ENCODE measurements around the gene DDX59.

- TF ChIP-seq CTCF (tag by site-specific recombination; IDR thresholded peaks at IDR 0.05): no peak
- no peak for TF ChIP-seq ZNF501 (tag by site-specific recombination; IDR thresholded peaks at IDR 0.05)
- TF ChIP-seq ZNF239 (tag by site-specific recombination; IDR thresholded peaks at IDR 0.05): no peak
- TF ChIP-seq ZSCAN16 (tag by site-specific recombination; IDR thresholded peaks at IDR 0.05): no peak
- no peak for TF ChIP-seq TCF7L2 (IDR thresholded peaks at IDR 0.05; ENCODE audit: borderline replicate concordance, low read depth, low read length)
- no peak for TF ChIP-seq MYNN (tag by site-specific recombination; IDR thresholded peaks at IDR 0.05; ENCODE audit: borderline replicate concordance)
- no peak for TF ChIP-seq ZEB2 (tag by site-specific recombination; IDR thresholded peaks at IDR 0.05)
- no peak for TF ChIP-seq ZBTB8A (tag by site-specific recombination; IDR thresholded peaks at IDR 0.05)
- no peak for TF ChIP-seq ZBTB7A (tag by site-specific recombination; IDR thresholded peaks at IDR 0.05; ENCODE audit: low read depth)
- no peak for TF ChIP-seq ZNF169 (tag by site-specific recombination; IDR thresholded peaks at IDR 0.05)
- no peak for TF ChIP-seq ATF2 (tag by site-specific recombination; IDR thresholded peaks at IDR 0.05; ENCODE audit: low read depth)
- TF ChIP-seq ZNF549 (tag by site-specific recombination; IDR thresholded peaks at IDR 0.05): no peak
Observed at GRCh38 chr1:200694738-200695137, 25.0 kb upstream of the DDX59 start.
